CD4-positive, alpha-beta T cell (primary cell): ENCODE measurements around the gene ALDH16A1. TPM values are rescaled to one million over a fixed set of nuclear protein-coding genes. Genes with fewer than 3 reads are reported as not detected.

Source experiments
- ATAC-seq: fragments of 200-7000 bp; cut with Tn5 transposase; one replicate; pipeline ENCODE4 v1.10.0; 2022; ENCODE audit warnings: mild to moderate bottlenecking; ENCODE audit not compliant: poor library complexity
- CTCF ChIA-PET: fragments of 350-600 bp; sonication (Branson Sonifier 250); formaldehyde crosslinking; loops from one replicate; lab custom pipeline; 2021; ENCODE audit warnings: antibody characterized with exemption, inconsistent platforms; lab: Charles Lee
- POLR2A ChIA-PET: fragments of 350-600 bp; sonication (Branson Sonifier 250); formaldehyde crosslinking; loops from one replicate; lab custom pipeline; 2021; ENCODE audit warnings: antibody characterized with exemption, inconsistent platforms; lab: Charles Lee
- DNase-seq, 14 experiments: peaks; one replicate each; pipeline ENCODE4 v3.0.0-alpha.2; 2013 to 2020; ENCODE audit warnings: mixed read lengths in 2 of 14
- H3K27ac ChIP-seq, 2 donors: one replicate each; pipeline versions ENCODE4 v1.5.1 to v1.7.0; 2013; ENCODE audit warnings: low read length in 2 of 2, low read depth in 1 of 2, mild to moderate bottlenecking in 1 of 2
- H3K27me3 ChIP-seq, 2 experiments: 1 replicate in 1 of 2; 2 replicates in 1 of 2; pipeline versions ENCODE4 v1.6.1 to v1.7.0; 2013; ENCODE audit warnings: low read length in 2 of 2, control low read depth in 1 of 2, mild to moderate bottlenecking in 1 of 2, moderate library complexity in 1 of 2; ENCODE audit not compliant: insufficient read depth in 2 of 2, control insufficient read depth in 1 of 2
- H3K36me3 ChIP-seq: one replicate; pipeline ENCODE4 v1.6.1; 2013; ENCODE audit warnings: low read length, control low read depth; ENCODE audit not compliant: insufficient read depth
- H3K4me1 ChIP-seq: one replicate; pipeline ENCODE4 v1.6.1; 2013; ENCODE audit warnings: low read length, control low read depth; ENCODE audit not compliant: insufficient read depth
- H3K4me3 ChIP-seq: one replicate; pipeline ENCODE4 v1.5.1; 2013; ENCODE audit warnings: mild to moderate bottlenecking, low read length, moderate library complexity
- H3K9me3 ChIP-seq, 2 experiments: 1 replicate in 1 of 2; 2 replicates in 1 of 2; pipeline versions ENCODE4 v1.6.1 to v1.7.0; 2013; ENCODE audit warnings: low read length in 2 of 2, mild to moderate bottlenecking in 2 of 2, control low read depth in 1 of 2, moderate library complexity in 1 of 2; ENCODE audit not compliant: control insufficient read depth in 1 of 2, insufficient read depth in 1 of 2
- H3K27ac Mint-ChIP-seq: one replicate; pipeline ENCODE4 v1.8.0; 2020; ENCODE audit warnings: mixed read lengths
- H3K27me3 Mint-ChIP-seq: one replicate; pipeline ENCODE4 v1.8.0; 2021; ENCODE audit warnings: mixed read lengths
- H3K36me3 Mint-ChIP-seq: one replicate; pipeline ENCODE4 v1.8.0; 2021; ENCODE audit warnings: low read depth, mixed read lengths
- H3K4me1 Mint-ChIP-seq: one replicate; pipeline ENCODE4 v1.8.0; 2021; ENCODE audit warnings: low read depth, mixed read lengths
- H3K4me3 Mint-ChIP-seq: one replicate; pipeline ENCODE4 v1.8.0; 2020; ENCODE audit warnings: mild to moderate bottlenecking, mixed read lengths
- H3K9me3 Mint-ChIP-seq: one replicate; pipeline ENCODE4 v1.8.0; 2020; ENCODE audit warnings: mixed read lengths
- CTCF ChIP-seq: fragments of 200-600 bp; IDR thresholded peaks from one replicate; pipeline ENCODE4 v1.8.0; 2022; ENCODE audit warnings: antibody characterized with exemption, mild to moderate bottlenecking
- intact Hi-C, 2 experiments: fragments of 100-400 bp; cut with DNase I in 1 of 2; cut with micrococcal nuclease in 1 of 2; formaldehyde crosslinking; loops; one replicate each; pipeline versions ENCODE4 v1.15.1 to v1.9.0; 2023 to 2025; cut with DNase I, micrococcal nuclease
- total RNA-seq, 174 experiments: library from RNA in 2 of 174; stranded (reverse) in 2 of 174; gene quantifications; one replicate each; pipeline ENCODE4 v1.2.3 and lab custom pipeline; 2021 to 2026

Gene ALDH16A1
- total RNA-seq, 2 experiments from 2014 or later = 25.1 to 25.8 TPM

GRCh38 chr19:49491030-49491803, 38.2 kb downstream of the ALDH16A1 start:
- H3K4me1 ChIP-seq = peaks cover 80% of the 10 kb centered on the region
- H3K27ac Mint-ChIP-seq = peak overlapping the region; percentile 92
- no peaks in the 10 kb centered on the region for H3K27me3 Mint-ChIP-seq
- H3K9me3 Mint-ChIP-seq = no peaks in the 10 kb centered on the region
- H3K4me3 ChIP-seq = no peak overlapping the region
- ATAC-seq (no peak), DNase-seq (no peak)
- H3K36me3 Mint-ChIP-seq = peaks cover 73% of the 10 kb centered on the region
- intact Hi-C loops = loop anchor here in 1 of 2 experiments (10.0 kb wide), 1 partner anchor 324 kb away; the partner anchor contains the start of genes FUZ and MED25
- POLR2A ChIA-PET = interaction anchor here (1.4 to 2.5 kb wide), 4 partner anchors 8 to 185 kb away, joined by 3 to 14 read pairs (median 6); partner anchors contain the start of gene ALDH16A1
- CTCF ChIA-PET = interaction anchor here (0.8 to 2.2 kb wide), 2 partner anchors 15 to 17 kb away, joined by 3 to 8 read pairs; partner anchors contain the start of gene FLT3LG
- H3K4me1 Mint-ChIP-seq = peaks cover 67% of the 10 kb centered on the region
- peaks cover 58% of the 10 kb centered on the region for H3K36me3 ChIP-seq
- H3K9me3 ChIP-seq = peaks cover 0 to 10% of the 10 kb centered on the region in 2 experiments
- peak overlapping the region; percentile 91 for H3K4me3 Mint-ChIP-seq
- no peaks in the 10 kb centered on the region for H3K27me3 ChIP-seq
- no peak overlapping the region for H3K27ac ChIP-seq
- no peak for TF ChIP-seq CTCF

GRCh38 chr19:49491804-49492572, 39.0 kb downstream of the ALDH16A1 start:
- peaks cover 52% of the 10 kb centered on the region for H3K36me3 ChIP-seq
- H3K4me3 ChIP-seq = no peak overlapping the region
- Mint-ChIP-seq H3K9me3 (no peaks in the 10 kb centered on the region), H3K36me3 (peaks cover 78% of the 10 kb centered on the region), H3K4me1 (peaks cover 70% of the 10 kb centered on the region), H3K27me3 (no peaks in the 10 kb centered on the region), H3K4me3 (peak overlapping the region; percentile 73), H3K27ac (peak overlapping the region; percentile 85)
- H3K27ac ChIP-seq = peak overlapping the region in 1 of 2 donors; percentile 30
- TF ChIP-seq CTCF = no peak
- no peaks in the 10 kb centered on the region for H3K27me3 ChIP-seq
- H3K4me1 ChIP-seq = peaks cover 75% of the 10 kb centered on the region
- DNase-seq = peak in 1 of 14 experiments; percentile 18
- ATAC-seq = no peak
- intact Hi-C loops = loop anchor here in 1 of 2 experiments (10.0 kb wide), 1 partner anchor 323 kb away; the partner anchor contains the start of genes FUZ and MED25
- H3K9me3 ChIP-seq = peaks cover 0 to 10% of the 10 kb centered on the region in 2 experiments
- CTCF ChIA-PET = interaction anchor here (1.0 to 2.2 kb wide), 2 partner anchors 11 to 18 kb away, joined by 4 to 8 read pairs; partner anchors contain the start of gene FLT3LG
- POLR2A ChIA-PET = interaction anchor here (0.8 to 2.5 kb wide), 10 partner anchors 8 to 185 kb away, joined by 3 to 14 read pairs (median 4); partner anchors contain the start of genes ALDH16A1 and PRMT1
